Measurements from ENCODE around the gene IRAK1.
"Not testable (repeated sequence)": the region's sequence is repeated elsewhere in the genome, so short reads cannot be mapped to it uniquely, and the experiment has no call there.

IRAK1 gene

GRCh38 chrX:153993978-153994377 is 25.7 kb downstream of the IRAK1 start:
- no peak for DNase-seq

DNA sequence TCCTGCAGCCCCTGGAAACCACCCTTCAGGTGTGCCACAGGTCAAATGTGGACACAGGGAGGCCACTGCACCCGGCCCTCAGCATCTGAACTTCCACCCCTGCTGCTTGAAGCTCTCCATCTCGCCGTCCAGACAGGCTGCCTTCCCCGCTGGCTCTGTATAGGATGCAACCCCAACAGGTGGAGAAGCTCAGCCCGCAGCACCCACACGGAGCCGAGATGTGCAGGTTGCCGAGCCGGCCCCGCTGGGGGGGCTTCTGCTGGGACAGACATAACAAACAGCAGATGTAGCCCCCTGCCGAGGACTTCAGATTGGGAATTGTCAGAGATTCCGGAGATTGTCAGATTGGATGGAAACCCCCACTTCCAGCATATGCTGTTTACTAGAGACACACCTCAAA is 26.6 kb downstream of the IRAK1 start:
- no peak for DNase-seq

DNA sequence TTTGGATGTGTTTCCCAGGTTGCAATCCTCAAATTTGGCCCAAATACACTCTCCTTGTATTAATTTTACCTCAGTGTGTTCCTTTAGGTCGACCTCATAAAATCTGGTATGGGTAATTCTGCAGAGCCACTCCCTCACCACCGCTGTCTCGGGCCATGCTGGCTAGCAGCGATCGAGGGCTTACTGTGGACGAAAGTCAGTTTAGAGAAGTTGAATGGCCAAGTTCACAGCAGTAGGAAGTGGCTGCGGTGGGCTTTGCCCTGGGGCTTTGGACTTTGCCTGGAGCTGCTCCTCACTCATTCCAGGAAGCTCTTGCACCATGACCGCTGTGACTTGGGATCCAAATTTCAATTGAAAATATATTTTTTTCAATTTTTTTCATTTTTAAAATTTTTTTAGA is 27.5 kb downstream of the IRAK1 start:
- DNase-seq: no peak

DNA sequence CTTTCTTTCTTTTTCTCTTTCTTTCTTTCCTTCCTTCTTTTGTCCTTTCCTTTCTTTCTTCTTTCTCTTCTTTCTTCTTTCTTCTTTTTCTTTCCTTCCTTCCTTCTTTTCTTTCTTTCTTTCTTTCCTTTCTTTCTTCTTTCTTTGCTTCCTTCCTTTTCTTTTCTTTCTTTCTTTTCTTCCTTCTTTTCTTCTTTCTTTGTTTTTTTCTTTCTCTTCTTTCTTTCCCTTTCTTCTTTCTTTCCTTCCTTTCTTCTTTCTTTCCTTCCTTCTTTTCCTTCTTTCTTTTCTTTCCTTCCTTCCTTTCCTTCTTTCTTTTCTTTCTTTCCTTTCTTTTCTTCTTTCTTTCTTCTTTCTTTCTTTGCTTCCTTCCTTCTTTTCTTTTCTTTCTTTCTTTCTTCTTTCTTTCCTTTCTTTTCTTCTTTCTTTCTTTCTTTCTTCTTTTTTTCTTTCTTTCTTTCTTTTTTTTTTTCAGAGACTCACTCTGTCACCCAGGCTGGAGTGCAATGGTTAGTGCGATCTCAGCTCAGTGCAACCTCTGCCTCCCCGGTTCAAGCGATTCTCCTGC is 28.6 kb downstream of the IRAK1 start:
- no peak for DNase-seq

DNA sequence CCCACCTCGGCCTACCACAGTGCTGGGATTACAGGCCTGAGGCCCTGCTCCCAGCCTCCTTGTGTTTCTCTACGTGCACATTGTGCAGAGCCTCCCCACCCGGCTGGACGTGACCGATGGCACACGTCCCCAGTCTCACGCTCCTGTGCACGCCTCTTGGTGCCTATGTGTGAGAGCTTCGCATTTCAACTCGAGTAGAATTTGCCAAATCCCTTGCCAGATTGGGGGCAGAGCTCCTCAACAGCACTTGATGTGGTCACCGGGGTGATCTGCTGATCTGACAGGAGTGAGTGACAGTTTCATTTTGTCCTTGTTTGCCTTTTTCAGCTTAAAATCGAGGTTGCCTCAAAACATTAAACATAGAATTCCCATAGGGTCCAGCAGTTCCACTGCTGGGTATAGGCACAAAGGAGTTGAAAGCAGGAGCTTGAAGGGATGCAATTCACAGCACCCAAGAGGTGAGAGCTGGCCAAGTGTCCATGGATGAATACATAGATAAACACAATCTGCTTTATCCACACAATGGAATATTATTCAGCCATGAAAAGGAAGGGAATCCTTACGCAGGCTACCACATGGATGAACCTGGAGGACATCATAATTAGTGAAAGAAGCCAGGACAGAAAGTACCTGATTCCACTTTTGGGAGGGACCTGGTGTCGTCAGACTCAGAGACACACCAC is 29.6 kb downstream of the IRAK1 start:
- no peak for DNase-seq

- no peak for DNase-seq
These were observed 31.2 kb downstream of the IRAK1 start for GRCh38 chrX:153988493-153988892.

DNA sequence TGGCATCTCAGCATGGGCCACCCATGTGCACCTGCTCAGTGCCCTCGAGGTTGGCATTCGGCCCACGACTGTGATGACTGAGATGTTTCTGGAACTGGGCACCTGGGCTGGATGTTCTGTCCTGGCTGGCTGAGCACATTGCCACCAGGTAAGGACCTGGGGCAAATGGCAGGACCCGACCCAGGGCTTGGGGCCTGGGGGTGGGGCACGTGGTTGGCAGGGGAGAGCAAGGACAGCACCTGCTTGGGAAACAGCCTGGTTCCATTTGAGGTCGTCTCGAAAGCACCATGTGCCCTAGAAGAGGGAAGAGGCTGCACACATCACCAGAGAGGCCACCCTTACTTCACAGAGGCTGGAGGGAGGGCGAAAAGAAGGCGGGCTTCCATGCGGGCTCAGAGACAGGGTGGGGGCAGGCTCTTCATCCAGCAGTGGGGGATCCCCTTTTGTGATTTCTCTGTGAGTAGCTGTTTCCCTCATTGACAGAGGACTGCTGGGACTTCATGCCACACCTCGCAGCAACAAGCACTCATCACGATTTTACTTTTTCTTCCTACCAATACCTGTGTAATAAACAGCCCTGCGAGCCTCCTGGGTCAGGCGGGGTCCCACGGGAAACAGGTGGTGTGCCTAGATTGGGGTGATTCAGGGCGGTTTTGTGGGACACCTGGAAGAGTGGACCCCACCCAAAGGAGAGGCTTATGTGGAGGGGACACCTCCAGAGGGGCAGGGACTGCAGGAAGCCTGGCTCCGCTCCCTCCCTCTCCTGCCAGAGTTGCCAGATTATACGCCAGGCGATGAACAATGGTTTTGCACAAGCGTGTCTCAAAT is 35.1 kb downstream of the IRAK1 start:
- no peak for DNase-seq

DNA sequence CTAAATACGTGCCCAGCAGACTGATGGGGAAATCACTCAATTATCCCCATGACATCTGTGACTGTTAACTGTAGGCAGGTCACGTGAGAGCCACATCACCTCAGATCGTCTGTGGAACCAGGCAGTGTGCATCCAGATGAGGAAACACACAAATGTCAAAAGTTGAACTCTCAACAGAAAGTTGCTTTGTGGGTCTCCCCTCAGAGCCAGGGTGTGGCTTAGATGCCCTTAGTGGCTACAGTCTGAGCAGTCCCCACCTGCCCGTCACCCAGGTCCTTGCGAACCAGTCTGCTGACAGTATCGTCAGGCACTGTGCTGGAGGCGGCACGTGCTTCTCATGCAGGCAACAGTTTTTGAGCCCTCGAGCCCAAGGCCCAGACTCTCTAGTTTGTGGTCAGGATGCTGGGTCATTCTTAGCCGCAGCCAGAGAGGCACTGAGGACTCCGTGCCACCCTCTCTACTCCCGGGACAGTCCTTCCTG is 36.3 kb downstream of the IRAK1 start:
- DNase-seq: no peak

- DNase-seq: peak; percentile 40
These were observed 37.8 kb downstream of the IRAK1 start for GRCh38 chrX:153981771-153982533.

GRCh38 chrX:153981231-153981630 is 38.5 kb downstream of the IRAK1 start:
- no peak for DNase-seq

- DNase-seq: not testable (repeated sequence)
These were observed 39.3 kb downstream of the IRAK1 start for GRCh38 chrX:153980394-153980793.

DNA sequence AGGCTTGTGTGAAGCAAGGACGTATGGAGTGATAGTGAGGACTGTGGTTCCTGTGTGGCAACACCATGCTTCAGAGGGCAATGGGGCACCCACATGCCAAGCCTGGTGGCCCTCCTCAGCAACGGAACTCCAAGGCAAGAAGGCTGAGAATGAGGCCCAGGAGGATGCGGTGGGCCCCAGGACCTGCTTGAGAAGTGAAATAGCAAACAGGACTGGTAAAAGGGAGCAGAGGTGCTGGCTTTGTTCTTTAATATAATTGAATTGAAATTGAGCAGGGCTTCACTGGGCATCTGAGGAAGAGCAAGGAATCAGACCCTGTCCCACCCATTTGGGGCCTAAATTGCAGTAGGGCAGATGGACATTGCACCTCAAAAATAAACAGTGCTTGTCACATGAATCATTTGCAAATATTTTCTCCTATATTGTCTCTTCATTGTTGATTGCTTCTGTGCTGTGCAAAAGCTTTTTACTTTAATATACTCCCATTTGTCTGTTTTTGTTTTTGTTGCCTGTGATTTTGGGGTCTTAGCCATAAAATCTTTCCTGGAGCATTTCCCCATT is 44.9 kb downstream of the IRAK1 start:
- no peak for DNase-seq

DNA sequence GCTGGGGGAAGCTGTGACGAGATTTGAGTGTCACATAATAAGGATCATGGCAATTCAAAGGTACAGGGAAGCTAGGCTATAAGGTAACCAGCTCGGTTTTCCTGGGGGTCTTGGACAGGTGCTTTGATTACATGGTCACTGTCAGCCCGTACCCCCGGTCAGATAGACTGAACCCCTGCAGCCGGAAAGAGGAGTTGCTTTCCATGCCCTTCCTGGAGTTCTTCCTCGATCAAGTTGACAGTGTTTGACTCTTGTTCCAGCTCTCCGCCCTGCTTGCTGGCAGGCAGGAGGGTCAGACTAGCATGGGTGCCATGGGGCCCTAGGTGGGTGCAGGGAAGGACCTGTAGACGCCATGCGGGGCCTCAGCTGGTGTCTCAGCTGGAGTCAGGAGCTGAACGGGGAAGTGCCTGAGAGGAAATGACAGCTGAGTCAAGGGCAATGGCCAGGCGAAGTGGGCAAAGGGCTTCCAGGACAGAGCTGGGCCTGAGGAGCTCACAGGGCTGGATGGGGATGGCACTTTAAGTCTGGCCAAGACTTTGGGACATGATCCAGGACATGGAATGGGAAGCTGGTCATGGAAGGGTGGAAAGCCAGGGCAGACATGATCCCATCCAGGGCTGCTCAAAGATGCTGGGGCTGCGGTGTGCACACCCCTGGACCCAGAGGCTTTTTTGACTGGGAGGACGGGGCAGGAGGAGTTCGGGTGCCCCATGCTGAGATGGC is 45.5 kb downstream of the IRAK1 start:
- no peak for DNase-seq

GRCh38 chrX:153973127-153974002 is 46.3 kb downstream of the IRAK1 start:
- DNase-seq: no peak

DNA sequence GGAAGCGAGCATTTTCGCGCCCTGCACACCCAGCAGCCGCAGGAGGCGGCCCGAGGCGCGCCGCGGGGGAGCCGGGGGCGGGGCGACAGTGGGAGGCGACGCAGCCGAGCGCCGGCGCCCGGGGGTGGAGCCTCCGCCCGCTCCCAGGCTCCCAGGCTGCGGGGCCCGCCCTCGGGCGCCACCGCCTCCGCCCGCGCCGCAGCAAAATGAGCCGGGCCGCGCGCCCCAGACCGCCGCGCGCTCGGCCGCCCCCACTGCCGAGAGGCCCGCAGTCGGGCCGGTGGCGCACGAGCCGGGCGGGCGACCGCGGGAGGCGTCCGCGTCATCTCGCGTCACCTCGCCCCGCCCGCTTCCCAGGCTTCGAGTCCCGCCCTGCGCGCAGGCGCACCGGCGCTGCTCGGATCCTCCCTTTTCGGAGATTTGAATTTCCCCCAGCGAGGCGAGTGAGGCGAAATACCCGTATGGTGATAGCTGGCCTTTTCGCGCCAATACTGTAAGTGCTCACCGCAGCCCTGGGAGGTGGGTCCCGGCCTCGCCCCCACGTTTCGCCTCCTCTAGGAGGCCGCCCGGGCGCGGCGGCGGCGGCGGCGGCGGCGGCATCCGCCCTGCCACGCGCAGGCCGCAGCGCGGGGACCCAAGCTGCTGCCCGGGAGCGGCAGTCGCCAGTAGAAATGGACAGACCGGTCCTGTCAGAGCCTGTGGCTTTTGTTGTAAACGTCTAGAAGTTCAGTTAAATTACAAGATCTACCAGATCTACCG is 47.2 kb downstream of the IRAK1 start, which contains the start of gene TMEM187:
Gene TMEM187 (plus strand): TSS at position 387 of the 759 bp plus-strand sequence. CDS start 9,309 bp downstream, outside the sequence.
- DNase-seq: peak; percentile 87

DNA sequence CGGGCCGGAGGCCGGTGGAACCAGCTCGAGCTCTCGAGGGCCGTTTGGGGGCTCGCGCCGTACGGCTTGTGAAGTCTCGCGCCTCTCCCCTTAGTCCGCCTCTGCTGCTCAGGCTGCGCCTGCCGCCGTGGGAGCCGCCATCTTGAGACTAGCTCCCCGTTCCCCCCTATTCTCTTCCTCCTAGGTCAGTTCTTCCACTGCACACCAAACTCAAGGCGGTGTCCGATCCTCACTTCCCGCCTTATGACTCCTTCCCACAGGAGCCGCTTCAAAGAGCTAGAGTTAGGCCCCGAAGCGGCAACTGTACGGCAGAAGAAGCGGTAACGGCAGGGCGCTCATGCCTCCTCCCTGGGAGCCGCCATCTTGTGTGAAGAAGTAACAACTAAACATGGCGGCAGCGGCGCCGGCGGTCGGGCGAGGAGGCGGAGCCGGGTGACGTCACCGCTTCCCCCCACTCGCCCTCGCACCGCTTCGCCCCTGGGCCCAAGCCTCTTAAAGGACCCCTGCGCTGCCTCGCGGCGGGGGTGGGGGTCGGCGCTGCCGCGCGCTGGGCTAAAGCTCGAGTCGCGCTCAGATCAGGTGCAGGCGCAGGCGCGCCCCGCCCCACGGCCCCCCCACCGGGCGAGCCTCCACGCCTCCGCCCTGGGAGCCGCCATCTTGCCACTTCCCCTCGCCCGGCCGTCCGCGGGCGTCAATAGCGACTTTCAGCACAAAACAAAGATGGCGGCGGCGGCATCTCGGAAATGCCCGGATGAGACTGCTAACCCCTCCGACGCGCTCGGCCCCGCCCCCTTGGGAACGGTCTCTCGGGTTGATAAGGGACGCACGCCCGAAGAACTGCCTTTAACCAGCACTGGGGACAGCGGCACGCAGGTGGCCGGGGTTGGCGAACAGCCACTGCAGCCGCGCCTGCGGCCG is 48.0 kb downstream of the IRAK1 start, which contains the start of gene HCFC1:
Gene HCFC1 (minus strand): TSS at position 369 of the 918 bp plus-strand sequence. CDS start 978 bp downstream, outside the sequence.
- peak; percentile 93 for DNase-seq

DNA sequence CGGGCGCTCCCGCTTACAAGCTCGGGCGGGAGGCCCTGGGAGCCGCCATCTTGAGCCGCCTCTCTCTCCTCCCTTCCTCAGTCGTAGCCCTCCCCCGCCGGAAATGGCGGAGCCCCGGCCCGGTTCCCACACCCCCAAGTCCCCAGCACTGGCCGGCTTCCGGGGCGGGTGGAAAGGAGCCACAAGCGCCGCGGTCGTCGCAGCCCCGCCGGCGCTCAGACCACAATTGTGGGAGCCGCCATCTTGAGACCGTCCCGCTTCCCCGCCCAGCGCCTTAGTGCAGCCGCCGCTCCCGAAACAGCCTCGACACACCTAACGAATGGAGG is 48.6 kb downstream of the IRAK1 start:
- DNase-seq: peak; percentile 91

GRCh38 chrX:153970357-153971123 is 49.2 kb downstream of the IRAK1 start:
- no peak for DNase-seq
